Upper lobe of right lung (tissue), 1 donor: Measurements from ENCODE around the gene CCDC69. TPM values are rescaled to one million over a fixed set of nuclear protein-coding genes. Genes with fewer than 3 reads are reported as not detected.
"Not testable (repeated sequence)": the region's sequence is repeated elsewhere in the genome, so short reads cannot be mapped to it uniquely, and the experiment has no call there.

Source experiments
- ATAC-seq: fragments of 200-7000 bp; cut with Tn5 transposase; one replicate; pipeline ENCODE4 v1.9.1; 2020; ENCODE audit warnings: mild to moderate bottlenecking, moderate library complexity
- DNase-seq: peaks from one replicate; pipeline ENCODE4 v3.0.0-alpha.2; 2020
- H3K27ac ChIP-seq: fragments of 200-600 bp; one replicate; pipeline ENCODE4 v1.8.0; 2022
- H3K27me3 ChIP-seq: fragments of 200-600 bp; one replicate; pipeline ENCODE4 v1.8.0; 2022; ENCODE audit warnings: mild to moderate bottlenecking
- H3K36me3 ChIP-seq: fragments of 200-600 bp; one replicate; pipeline ENCODE4 v1.8.0; 2022
- H3K4me1 ChIP-seq: fragments of 200-600 bp; one replicate; pipeline ENCODE4 v1.8.0; 2022
- H3K4me3 ChIP-seq: fragments of 200-600 bp; one replicate; pipeline ENCODE4 v1.8.0; 2022; ENCODE audit warnings: mild to moderate bottlenecking
- H3K9me3 ChIP-seq: fragments of 200-600 bp; one replicate; pipeline ENCODE4 v1.8.0; 2022
- intact Hi-C: fragments of 100-400 bp; cut with DNase I; formaldehyde crosslinking; loops from one replicate; pipeline ENCODE4 v1.11.0; 2022
- total RNA-seq: library from RNA; stranded (reverse); fragmentation: NEBNext Ultra II Directional; extraction: Animal tissue kit (Norgen Biotek cat#: 25700); gene quantifications from one replicate; pipeline ENCODE4 v1.2.1, GENCODE V29; 2021
- TF ChIP-seq, protein P1 (sequence below): fragments of 200-600 bp; IDR thresholded peaks from one replicate; pipeline ENCODE4 v1.8.0; 2022; ENCODE audit warnings: antibody characterized with exemption
- donor health status: DM: no; HTN: yes; CAD: no; lungs with severe emphysema.

The CCDC69 gene
- total RNA-seq, 1 donor from 2014 or later, result 81.9 TPM

DNA sequence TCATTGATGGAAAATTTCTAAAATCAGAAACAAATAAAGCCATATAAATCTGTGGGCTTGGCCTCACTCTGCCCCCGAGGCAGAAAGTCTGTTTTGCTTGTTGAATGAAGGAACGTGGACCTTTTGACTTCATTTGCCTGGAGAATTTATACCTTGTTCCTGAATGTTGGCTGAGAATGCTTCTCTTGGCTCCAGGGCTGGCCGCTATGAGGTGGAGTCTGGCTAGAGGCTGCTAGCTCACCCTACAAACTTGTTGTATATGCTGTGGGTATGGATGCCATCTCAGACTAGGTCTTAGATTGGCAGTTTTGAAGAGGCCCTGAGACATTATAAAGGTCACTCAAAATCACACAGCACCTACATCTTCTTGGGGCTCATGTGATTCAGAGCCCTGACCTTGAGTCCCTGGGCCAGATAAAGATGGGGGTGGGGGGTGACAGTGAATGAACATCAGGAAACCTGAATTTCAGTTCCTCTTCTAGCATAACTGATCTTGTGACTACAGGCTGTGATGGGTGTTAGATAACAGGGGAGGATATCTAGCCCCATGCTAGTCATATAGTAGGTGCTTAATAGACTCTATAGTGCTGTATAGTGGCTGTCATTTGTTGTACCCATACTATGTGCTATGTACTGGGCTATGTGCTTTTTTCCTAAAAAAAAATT lies 31.9 kb upstream of the CCDC69 start:
- H3K36me3 ChIP-seq, result no peaks in the 10 kb centered on the region
- intact Hi-C loops, result no loop called here
- H3K27ac ChIP-seq, result no peak overlapping the region
- DNase-seq (no peak), ATAC-seq (no peak)
- TF ChIP-seq, protein P1, sequence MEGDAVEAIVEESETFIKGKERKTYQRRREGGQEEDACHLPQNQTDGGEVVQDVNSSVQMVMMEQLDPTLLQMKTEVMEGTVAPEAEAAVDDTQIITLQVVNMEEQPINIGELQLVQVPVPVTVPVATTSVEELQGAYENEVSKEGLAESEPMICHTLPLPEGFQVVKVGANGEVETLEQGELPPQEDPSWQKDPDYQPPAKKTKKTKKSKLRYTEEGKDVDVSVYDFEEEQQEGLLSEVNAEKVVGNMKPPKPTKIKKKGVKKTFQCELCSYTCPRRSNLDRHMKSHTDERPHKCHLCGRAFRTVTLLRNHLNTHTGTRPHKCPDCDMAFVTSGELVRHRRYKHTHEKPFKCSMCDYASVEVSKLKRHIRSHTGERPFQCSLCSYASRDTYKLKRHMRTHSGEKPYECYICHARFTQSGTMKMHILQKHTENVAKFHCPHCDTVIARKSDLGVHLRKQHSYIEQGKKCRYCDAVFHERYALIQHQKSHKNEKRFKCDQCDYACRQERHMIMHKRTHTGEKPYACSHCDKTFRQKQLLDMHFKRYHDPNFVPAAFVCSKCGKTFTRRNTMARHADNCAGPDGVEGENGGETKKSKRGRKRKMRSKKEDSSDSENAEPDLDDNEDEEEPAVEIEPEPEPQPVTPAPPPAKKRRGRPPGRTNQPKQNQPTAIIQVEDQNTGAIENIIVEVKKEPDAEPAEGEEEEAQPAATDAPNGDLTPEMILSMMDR, result no peak
- peaks cover 15% of the 10 kb centered on the region for H3K4me1 ChIP-seq
- H3K4me3 ChIP-seq, result no peak overlapping the region
- H3K9me3 ChIP-seq, result no peaks in the 10 kb centered on the region
- H3K27me3 ChIP-seq, result no peaks in the 10 kb centered on the region

DNA sequence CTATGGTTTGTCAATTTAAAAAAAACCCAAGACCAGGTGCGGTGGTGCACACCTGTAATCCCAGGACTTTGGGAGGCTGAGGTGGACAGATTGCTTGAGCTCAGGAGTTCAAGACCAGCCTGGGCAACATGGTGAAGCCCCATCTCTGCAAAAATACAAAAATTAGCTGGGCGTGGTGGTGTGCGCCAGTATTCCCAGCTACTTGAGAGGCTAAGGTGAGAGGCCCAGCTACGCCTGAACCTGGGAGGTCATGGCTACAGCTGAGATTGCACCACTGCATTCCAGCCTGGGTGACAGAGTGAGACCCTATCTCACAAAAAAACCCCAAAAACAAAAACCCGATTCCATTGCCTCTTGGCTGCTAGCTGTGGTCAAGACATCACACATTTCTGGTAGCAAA lies 31.1 kb upstream of the CCDC69 start:
- peaks cover 15% of the 10 kb centered on the region for H3K4me1 ChIP-seq

DNA sequence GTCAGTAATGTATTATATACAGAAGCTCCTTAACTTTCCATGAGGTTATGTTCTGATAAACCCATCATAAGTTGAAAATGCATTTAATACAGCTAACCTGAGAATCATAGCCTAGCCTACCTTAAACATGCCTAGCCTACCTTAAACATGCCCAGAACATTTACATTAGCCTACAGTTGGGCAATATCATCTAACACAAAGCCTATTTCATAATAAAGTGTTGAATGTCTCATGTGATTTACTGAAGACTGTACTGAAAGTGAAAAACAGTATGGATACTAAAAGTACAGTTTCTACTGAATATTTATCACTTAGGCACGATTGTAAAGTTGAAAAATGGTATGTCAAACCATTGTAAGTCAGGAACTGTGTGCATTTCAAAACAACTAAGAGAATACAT lies 30.7 kb upstream of the CCDC69 start:
- ATAC-seq, result no peak
- intact Hi-C loops, result no loop called here
- no peak overlapping the region for H3K27ac ChIP-seq

More for the DNA sequence above, 31.1 kb upstream of the CCDC69 start:
- intact Hi-C loops, H3K4me3 ChIP-seq, H3K27me3 ChIP-seq, ATAC-seq, DNase-seq, H3K36me3 ChIP-seq, H3K27ac ChIP-seq, H3K9me3 ChIP-seq: not testable (repeated sequence)

DNA sequence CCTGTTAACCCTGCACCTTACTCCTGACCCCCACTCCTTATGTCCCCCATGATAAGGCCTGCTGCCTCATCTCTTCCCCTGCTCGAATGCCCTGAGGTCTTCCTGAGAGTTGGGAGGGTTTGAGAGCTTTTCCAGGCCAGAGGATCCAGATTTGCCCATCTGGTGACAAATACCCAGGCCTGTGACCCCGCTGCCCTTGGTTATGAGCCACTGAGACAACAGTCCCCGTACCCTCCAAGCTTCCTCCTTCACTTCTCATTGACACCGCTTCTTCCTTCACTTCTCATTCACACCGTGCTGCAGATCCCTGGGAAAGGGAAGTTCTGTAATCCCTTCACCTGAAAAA lies 29.7 kb upstream of the CCDC69 start:
- Histone ChIP-seq H3K27ac (peak overlapping the region; percentile 78), H3K9me3 (no peaks in the 10 kb centered on the region), H3K4me1 (peaks cover 13% of the 10 kb centered on the region), H3K27me3 (no peaks in the 10 kb centered on the region), H3K36me3 (no peaks in the 10 kb centered on the region), H3K4me3 (peak overlapping the region; percentile 88)
- intact Hi-C loops, result no loop called here
- ATAC-seq (no peak), DNase-seq (no peak)
- TF ChIP-seq, protein P1, result no peak

More for the DNA sequence above, 30.7 kb upstream of the CCDC69 start:
- Histone ChIP-seq H3K4me3 (peak overlapping the region; percentile 88), H3K4me1 (peaks cover 15% of the 10 kb centered on the region), H3K9me3 (no peaks in the 10 kb centered on the region), H3K27me3 (no peaks in the 10 kb centered on the region), H3K36me3 (no peaks in the 10 kb centered on the region)
- TF ChIP-seq, protein P1, result no peak
- DNase-seq, result no peak

DNA sequence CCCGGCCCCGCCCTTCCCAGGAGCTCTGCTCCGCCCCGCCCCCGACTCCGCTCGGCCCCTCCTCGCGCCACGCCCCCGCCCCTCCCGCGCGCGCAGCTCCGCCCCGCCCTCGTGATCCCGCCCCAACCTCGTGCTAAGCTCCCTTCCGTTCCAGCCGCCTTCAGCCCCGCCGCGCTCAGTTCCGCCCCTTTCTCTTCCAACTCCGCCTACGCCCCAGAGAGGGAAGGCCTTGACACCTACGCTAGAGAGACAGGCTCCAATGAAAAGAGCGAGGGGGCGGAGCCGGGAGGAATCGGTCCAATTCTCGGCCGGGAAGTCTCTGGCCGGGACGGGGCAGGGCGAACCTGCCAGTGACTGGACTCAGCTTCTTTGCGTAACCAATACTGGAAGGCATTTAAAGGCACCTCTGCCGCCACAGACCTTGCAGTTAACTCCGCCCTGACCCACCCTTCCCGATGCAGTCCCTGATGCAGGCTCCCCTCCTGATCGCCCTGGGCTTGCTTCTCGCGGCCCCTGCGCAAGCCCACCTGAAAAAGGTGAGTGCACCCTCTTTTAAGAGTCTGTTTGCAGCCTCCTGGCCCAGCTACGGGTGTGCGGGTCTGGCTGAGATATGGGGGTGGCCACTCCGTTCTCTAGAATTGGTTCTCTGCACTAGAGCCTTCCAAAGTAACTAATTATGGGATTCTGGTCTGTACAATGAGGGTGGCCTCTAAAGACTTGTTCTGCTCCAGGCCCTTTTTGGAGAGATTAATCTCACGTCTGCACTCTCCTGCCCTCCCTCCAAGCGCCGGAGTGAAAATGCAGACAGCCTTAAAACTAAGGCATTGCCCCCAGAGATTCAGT lies 29.1 kb upstream of the CCDC69 start, which contains the start of gene GM2A:
Gene GM2A, plus strand, starts transcription at position 424 of the 843 bp plus-strand sequence. Its CDS starts 32 bp downstream, at position 456.
- DNase-seq (peak; percentile 100), ATAC-seq (peak; percentile 97)
- Histone ChIP-seq H3K4me1 (peaks cover 12% of the 10 kb centered on the region), H3K27ac (peak within 1 kb of the TSS; percentile 78), H3K36me3 (no peaks in the 10 kb centered on the region), H3K9me3 (no peaks in the 10 kb centered on the region), H3K4me3 (peak within 1 kb of the TSS; percentile 88), H3K27me3 (no peaks in the 10 kb centered on the region)
- TF ChIP-seq, protein P1, result no peak
- intact Hi-C loops, result no loop called here

DNA sequence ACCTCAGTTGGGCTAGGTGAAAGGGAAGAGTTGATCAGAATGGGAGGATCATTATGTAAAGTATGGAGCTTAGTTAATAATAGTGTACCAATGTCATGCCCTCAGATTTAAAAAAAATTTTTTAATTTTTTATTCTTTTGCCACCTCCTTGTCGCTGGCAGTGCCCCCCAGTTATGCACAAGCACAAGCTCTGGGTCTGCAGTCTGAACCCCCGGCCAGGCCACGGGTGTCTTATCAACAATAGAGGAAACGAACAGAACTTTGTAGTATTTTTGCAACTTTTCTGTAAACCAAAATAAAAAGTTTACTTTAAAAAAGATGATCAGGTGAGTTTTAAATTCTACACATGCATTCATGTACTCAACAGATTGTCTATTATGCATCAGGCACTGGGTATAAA lies 27.7 kb upstream of the CCDC69 start:
- TF ChIP-seq, protein P1, result no peak
- DNase-seq (no peak), ATAC-seq (no peak)
- H3K27me3 ChIP-seq, result no peaks in the 10 kb centered on the region
- H3K4me3 ChIP-seq, result no peak overlapping the region
- H3K36me3 ChIP-seq, result no peaks in the 10 kb centered on the region
- peaks cover 12% of the 10 kb centered on the region for H3K4me1 ChIP-seq
- no peaks in the 10 kb centered on the region for H3K9me3 ChIP-seq
- intact Hi-C loops, result no loop called here
- no peak overlapping the region for H3K27ac ChIP-seq
